GM12878 (cell line): ENCODE data around the gene THAP2. TPM values are rescaled to one million over a fixed set of nuclear protein-coding genes. Genes with fewer than 3 reads are reported as not detected.

Experiments used
- ATAC-seq: fragments of 200-7000 bp; cut with Tn5 transposase; 3 replicates; pipeline ENCODE4 v1.9.1; 2020; ENCODE audit warnings: mild to moderate bottlenecking, moderate library complexity
- BruUV-seq: library from RNA; stranded (reverse); fragments of 400-500 nt; replicated peaks from 2 replicates; lab custom pipeline; 2021; lab: Mats Ljungman, UMichigan
- CTCF ChIA-PET: fragments of 300-600 bp; sonication (Branson Sonifier 250); formaldehyde crosslinking; extraction: SDS; loops from one replicate; lab custom pipeline; 2021; ENCODE audit warnings: inconsistent platforms; lab: Yijun Ruan, JAX
- POLR2A ChIA-PET: fragments of 350-600 bp; formaldehyde crosslinking; extraction: SDS; loops from one replicate; lab custom pipeline; 2021; ENCODE audit warnings: inconsistent platforms; lab: Charles Lee
- RAD21 ChIA-PET: fragments of 300-600 bp; sonication (Branson Sonifier 250); formaldehyde crosslinking; loops from one replicate; lab custom pipeline; 2023; ENCODE audit warnings: antibody characterized with exemption; ENCODE audit not compliant: unreplicated experiment; lab: Charles Lee
- SMC1A ChIA-PET: fragments of 300-600 bp; sonication (Branson Sonifier 250); formaldehyde crosslinking; loops from one replicate; lab custom pipeline; 2023; ENCODE audit not compliant: unreplicated experiment, uncharacterized antibody; lab: Charles Lee
- DNase-seq: peaks from one replicate; pipeline ENCODE4 v3.0.0-alpha.2; 2011; ENCODE audit warnings: low read depth, low spot score
- FAIRE-seq: peaks from 3 replicates; lab custom pipeline; 2011; peaks lifted over from hg19 to GRCh38; lab: Jason Lieb, UNC
- H2AFZ ChIP-seq: 2 replicates; pipeline ENCODE4 v1.6.0; 2011; ENCODE audit warnings: low read depth, low read length, control low read depth; ENCODE audit not compliant: control insufficient read depth
- H3K27ac ChIP-seq: 2 replicates; pipeline ENCODE4 v1.5.1; 2011; ENCODE audit warnings: control low read depth; ENCODE audit not compliant: control insufficient read depth, insufficient read depth
- H3K27me3 ChIP-seq, 2 experiments: replicated peaks in 1 of 2; 2 replicates each; pipeline versions ENCODE4 v1.6.0 to v1.6.1; 2011; ENCODE audit warnings: low read length in 1 of 2; ENCODE audit not compliant: control insufficient read depth in 2 of 2, insufficient read depth in 2 of 2
- H3K36me3 ChIP-seq, 2 experiments: 2 replicates each; pipeline ENCODE4 v1.5.1; 2011; ENCODE audit warnings: low read length in 1 of 2; ENCODE audit not compliant: control insufficient read depth in 2 of 2, insufficient read depth in 2 of 2
- H3K4me1 ChIP-seq: 2 replicates; pipeline ENCODE4 v1.6.1; 2011; ENCODE audit warnings: mild to moderate bottlenecking, low read length, moderate library complexity, mixed read lengths; ENCODE audit not compliant: control insufficient read depth, insufficient read depth
- H3K4me2 ChIP-seq: 2 replicates; pipeline ENCODE4 v1.6.0; 2011; ENCODE audit warnings: control low read depth; ENCODE audit not compliant: control insufficient read depth, insufficient read depth
- H3K4me3 ChIP-seq: fragments of 200-600 bp; sonication (generic); 2 replicates; pipeline ENCODE4 v1.5.1; 2016
- H3K79me2 ChIP-seq: 2 replicates; pipeline ENCODE4 v1.6.0; 2011; ENCODE audit warnings: low read length; ENCODE audit not compliant: control insufficient read depth, insufficient read depth
- H3K9ac ChIP-seq: 2 replicates; pipeline ENCODE4 v1.8.0; 2011; ENCODE audit warnings: low read length, control low read depth, mixed read lengths; ENCODE audit not compliant: control insufficient read depth, insufficient read depth
- H3K9me3 ChIP-seq: replicated peaks from 3 replicates; pipeline ENCODE4 v1.5.1; 2011; ENCODE audit warnings: mild to moderate bottlenecking, low read length; ENCODE audit not compliant: control insufficient read depth, insufficient read depth
- H4K20me1 ChIP-seq: 2 replicates; pipeline ENCODE4 v1.6.0; 2011; ENCODE audit not compliant: control insufficient read depth, insufficient read depth
- ATF2 ChIP-seq: IDR thresholded peaks from 2 replicates; pipeline ENCODE4 v1.6.1; 2012; ENCODE audit warnings: low read length, inconsistent platforms
- EGR1 ChIP-seq, 2 experiments: IDR thresholded peaks; 1 replicate in 1 of 2; 2 replicates in 1 of 2; pipeline ENCODE4 v1.6.1; 2011 to 2012; ENCODE audit warnings: low read depth in 2 of 2, low read length in 2 of 2, borderline replicate concordance in 1 of 2, mild to moderate bottlenecking in 1 of 2, moderate library complexity in 1 of 2
- HDAC2 ChIP-seq: fragments of 200-600 bp; sonication (generic); IDR thresholded peaks from 2 replicates; pipeline ENCODE4 v1.6.1; 2017
- IKZF2 ChIP-seq, 2 experiments: fragments of 450-650 bp; IDR thresholded peaks; 2 replicates each; pipeline ENCODE4 v1.6.1; 2017; ENCODE audit warnings: mild to moderate bottlenecking in 2 of 2, moderate library complexity in 2 of 2
- MEF2A ChIP-seq: IDR thresholded peaks from 2 replicates; pipeline ENCODE4 v1.6.1; 2011; ENCODE audit warnings: low read depth, mild to moderate bottlenecking, low read length, moderate library complexity; ENCODE audit not compliant: insufficient read depth
- POLR2A ChIP-seq: IDR thresholded peaks from 2 replicates; pipeline ENCODE4 v1.6.1; 2011; ENCODE audit warnings: low read depth, mild to moderate bottlenecking, low read length
- RBBP5 ChIP-seq: fragments of 200-600 bp; sonication (generic); conservative IDR thresholded peaks from 2 replicates; pipeline ENCODE4 v1.6.1; 2016
- RUNX3 ChIP-seq: IDR thresholded peaks from 2 replicates; pipeline ENCODE4 v1.6.1; 2012; ENCODE audit warnings: low read length, inconsistent platforms
- SMC3 ChIP-seq: IDR thresholded peaks from 2 replicates; pipeline ENCODE4 v1.6.1; 2011; ENCODE audit warnings: low read length, improper control_type of control experiment, borderline replicate concordance
- SPI1 ChIP-seq: IDR thresholded peaks from 2 replicates; pipeline ENCODE4 v1.6.1; 2011; ENCODE audit warnings: low read depth, mild to moderate bottlenecking, low read length, moderate library complexity, borderline replicate concordance; ENCODE audit not compliant: insufficient read depth
- WRNIP1 ChIP-seq: IDR thresholded peaks from 2 replicates; pipeline ENCODE4 v1.6.1; 2011; ENCODE audit warnings: low read depth, low read length, improper control_type of control experiment, borderline replicate concordance
- WGBS: methylation state at CpG from one replicate; pipeline ENCODE4 v1.1.6; 2016; ENCODE audit warnings: low lambda C conversion rate; ENCODE audit not compliant: insufficient replicate concordance, insufficient coverage; ENCODE audit errors: missing lambda C conversion rate; 5-methylcytosine and 5-hydroxymethylcytosine counted together
- in situ Hi-C: fragments of 300-500 bp; cut with MboI; formaldehyde crosslinking; loops from 9 replicates; pipeline ENCODE4 v1.14.3; 2018; ENCODE audit warnings: mixed read lengths
- intact Hi-C: fragments of 100-400 bp; cut with micrococcal nuclease; formaldehyde crosslinking; loops from one replicate; pipeline ENCODE4 v1.14.2; 2022; ENCODE audit not compliant: unreplicated experiment
- polyA plus RNA-seq, 11 experiments: library from polyadenylated mRNA; depleted of rRNA in 4 of 11; unstranded in 6 of 11; stranded (reverse) in 5 of 11; fragments of >200 nt; fragmentation: Nextera tagmentation in 4 of 11; fragmentation: Illumina TruSeq in 1 of 11; extraction: Ambion mirVana in 4 of 11; extraction: Trizol in 1 of 11; gene quantifications; 1 replicate in 1 of 11; 2 replicates in 10 of 11; pipeline versions ENCODE4 v1.2.1 to v1.2.3, GENCODE V29; 2011 to 2016; ENCODE audit warnings: inconsistent platforms in 2 of 11, missing spikeins in 2 of 11, low read depth in 1 of 11
- total RNA-seq, 4 experiments: library from RNA; depleted of rRNA in 3 of 4; stranded (reverse); fragments of >200 nt in 3 of 4; fragmentation: Illumina TruSeq in 1 of 4; extraction: Trizol in 1 of 4; gene quantifications; 2 replicates each; pipeline versions ENCODE4 v1.2.1 to v1.2.3, GENCODE V29; 2013 to 2021

THAP2 gene
- total and polyA plus RNA-seq, 10 of the 15 experiments (the other 5 are each of a cell fraction or from before 2014, with no cell fraction given): 4.1 to 18.0 (median 7.3) TPM

- no peak overlapping the region for H3K27ac ChIP-seq
- no peaks in the 10 kb centered on the region for H4K20me1 ChIP-seq
- H3K36me3 ChIP-seq: peaks cover 5 to 30% of the 10 kb centered on the region in 2 experiments
- no peaks in the 10 kb centered on the region for H3K27me3 ChIP-seq
- CTCF ChIA-PET: interaction anchor here (0.9 to 2.9 kb wide), 3 partner anchors 107 to 223 kb away, joined by 3 to 27 read pairs (median 3); no protein-coding TSS in a partner anchor
- TF ChIP-seq POLR2A: 0 out of 2 replicates have a peak, but pooled peaks have one; percentile 16
- TF ChIP-seq HDAC2: no peak
- SMC1A ChIA-PET: interaction anchor here (1.3 to 10.8 kb wide), 2 partner anchors 13 to 107 kb away, joined by 4 to 95 read pairs; no protein-coding TSS in a partner anchor
- intact Hi-C loops (no loop called here), in situ Hi-C loops (no loop called here)
- H3K4me2 ChIP-seq: no peak overlapping the region
- H3K79me2 ChIP-seq: no peaks in the 10 kb centered on the region; the same call in 1 of the 2 replicates
- H3K4me1 ChIP-seq: peaks cover 7% of the 10 kb centered on the region
- H3K9me3 ChIP-seq: no peaks in the 10 kb centered on the region
- POLR2A ChIA-PET: no interaction called here
- H2AFZ ChIP-seq: no peak overlapping the region
- H3K9ac ChIP-seq: no peak overlapping the region
- no peak overlapping the region for H3K4me3 ChIP-seq
- no TSS peak for BruUV-seq
- ATAC-seq: no peak
- RAD21 ChIA-PET: interaction anchor here (1.7 kb wide), 1 partner anchor 106 kb away, joined by 8 read pairs; no protein-coding TSS in a partner anchor
- FAIRE-seq: no peak
- DNase-seq: no peak
- WGBS: 94% methylated on average over 2 of the region's 2 CpGs
These were observed 23.8 kb upstream of the THAP2 start for GRCh38 chr12:71640316-71640715.

GRCh38 chr12:71641390-71641789 lies 22.7 kb upstream of the THAP2 start:
- ChIA-PET RAD21 (no interaction called here), POLR2A (no interaction called here), SMC1A (interaction anchor here (0.6 to 1.7 kb wide), 2 partner anchors 45 to 106 kb away, joined by 3 to 5 read pairs; no protein-coding TSS in a partner anchor), CTCF (interaction anchor here (2.0 kb wide), 2 partner anchors 19 to 106 kb away, joined by 6 to 8 read pairs; no protein-coding TSS in a partner anchor)
- H2AFZ ChIP-seq: no peak overlapping the region
- H3K4me1 ChIP-seq: peaks cover 7% of the 10 kb centered on the region
- peaks cover 5 to 31% of the 10 kb centered on the region in 2 experiments for H3K36me3 ChIP-seq
- no peaks in the 10 kb centered on the region for H3K9me3 ChIP-seq
- no peaks in the 10 kb centered on the region for H4K20me1 ChIP-seq
- in situ Hi-C loops: no loop called here
- no peak overlapping the region for H3K4me2 ChIP-seq
- H3K27ac ChIP-seq: no peak overlapping the region
- WGBS: 71% methylated on average over 2 of the region's 2 CpGs
- no peak overlapping the region for H3K9ac ChIP-seq
- H3K27me3 ChIP-seq: no peaks in the 10 kb centered on the region
- no peak overlapping the region for H3K4me3 ChIP-seq
- FAIRE-seq (no peak), DNase-seq (no peak), ATAC-seq (no peak)
- H3K79me2 ChIP-seq: no peaks in the 10 kb centered on the region; the same call in none of the 2 replicates
- TF ChIP-seq SMC3: no peak
- TF ChIP-seq MEF2A: no peak
- no peak for TF ChIP-seq ATF2
- no peak for TF ChIP-seq SPI1
- no peak for TF ChIP-seq WRNIP1
- TF ChIP-seq IKZF2 (IDR thresholded peaks at IDR 0.05): no peak
- no peak for TF ChIP-seq EGR1 (IDR thresholded peaks at IDR 0.05; ENCODE audit: borderline replicate concordance in 1 of 2, low read depth in 2 of 2, low read length in 2 of 2)
- TF ChIP-seq RBBP5: no peak
- TF ChIP-seq RUNX3: no peak
- BruUV-seq: no TSS peak
- intact Hi-C loops: no loop called here
